22Rv1 (cell line): ENCODE results near the gene PLEKHA8.

Experiments used
- ZFX ChIP-seq: fragments of 450-650 bp; IDR thresholded peaks from 2 replicates; pipeline ENCODE4 v1.6.1; 2017; ENCODE audit warnings: antibody characterized with exemption, borderline replicate concordance
- TF ChIP-seq, protein P1 (sequence below): fragments of 450-650 bp; IDR thresholded peaks from 2 replicates; pipeline ENCODE4 v1.5.1; 2017; ENCODE audit warnings: mild to moderate bottlenecking

- TF ChIP-seq, protein P1, sequence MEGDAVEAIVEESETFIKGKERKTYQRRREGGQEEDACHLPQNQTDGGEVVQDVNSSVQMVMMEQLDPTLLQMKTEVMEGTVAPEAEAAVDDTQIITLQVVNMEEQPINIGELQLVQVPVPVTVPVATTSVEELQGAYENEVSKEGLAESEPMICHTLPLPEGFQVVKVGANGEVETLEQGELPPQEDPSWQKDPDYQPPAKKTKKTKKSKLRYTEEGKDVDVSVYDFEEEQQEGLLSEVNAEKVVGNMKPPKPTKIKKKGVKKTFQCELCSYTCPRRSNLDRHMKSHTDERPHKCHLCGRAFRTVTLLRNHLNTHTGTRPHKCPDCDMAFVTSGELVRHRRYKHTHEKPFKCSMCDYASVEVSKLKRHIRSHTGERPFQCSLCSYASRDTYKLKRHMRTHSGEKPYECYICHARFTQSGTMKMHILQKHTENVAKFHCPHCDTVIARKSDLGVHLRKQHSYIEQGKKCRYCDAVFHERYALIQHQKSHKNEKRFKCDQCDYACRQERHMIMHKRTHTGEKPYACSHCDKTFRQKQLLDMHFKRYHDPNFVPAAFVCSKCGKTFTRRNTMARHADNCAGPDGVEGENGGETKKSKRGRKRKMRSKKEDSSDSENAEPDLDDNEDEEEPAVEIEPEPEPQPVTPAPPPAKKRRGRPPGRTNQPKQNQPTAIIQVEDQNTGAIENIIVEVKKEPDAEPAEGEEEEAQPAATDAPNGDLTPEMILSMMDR: no peak
- no peak for TF ChIP-seq ZFX
Observed at GRCh38 chr7:30159163-30159562, 131.0 kb downstream of the PLEKHA8 start.
